Lower leg skin (tissue), 3 donors: ENCODE results near the gene GPX5.

Experiments
- CTCF ChIP-seq, 3 donors: fragments of 450-650 bp; IDR thresholded peaks; one replicate each; pipeline ENCODE4 v1.5.1; 2016; ENCODE audit warnings: antibody characterized with exemption in 3 of 3, mild to moderate bottlenecking in 3 of 3, moderate library complexity in 2 of 3
- POLR2A ChIP-seq, 2 donors: fragments of 450-650 bp; IDR thresholded peaks; one replicate each; pipeline ENCODE4 v1.6.1; 2016 to 2017; ENCODE audit warnings: antibody characterized with exemption in 2 of 2, mild to moderate bottlenecking in 1 of 2, moderate library complexity in 1 of 2

GRCh38 chr6:28558629-28559028 is 32.9 kb downstream of the GPX5 start:
- TF ChIP-seq CTCF (IDR thresholded peaks at IDR 0.05) (no peak), POLR2A (IDR thresholded peaks at IDR 0.05) (no peak)
